GM18870 (cell line): ENCODE data around the gene FHL5.
A peak's percentile ranks its signal among the peaks of the same experiment; 100 is the strongest.
"Not testable (repeated sequence)": the region's sequence is repeated elsewhere in the genome, so short reads cannot be mapped to it uniquely, and the experiment has no call there.

Experiments
- ATAC-seq: cut with Tn5 transposase; IDR thresholded peaks from one replicate; pipeline ENCODE4 v1.9.1; 2021; ENCODE audit warnings: moderate library complexity; ENCODE audit not compliant: unreplicated experiment

Gene FHL5

GRCh38 chr6:96610019-96610418 lies 47.1 kb downstream of the FHL5 start:
- ATAC-seq, result no peak

DNA sequence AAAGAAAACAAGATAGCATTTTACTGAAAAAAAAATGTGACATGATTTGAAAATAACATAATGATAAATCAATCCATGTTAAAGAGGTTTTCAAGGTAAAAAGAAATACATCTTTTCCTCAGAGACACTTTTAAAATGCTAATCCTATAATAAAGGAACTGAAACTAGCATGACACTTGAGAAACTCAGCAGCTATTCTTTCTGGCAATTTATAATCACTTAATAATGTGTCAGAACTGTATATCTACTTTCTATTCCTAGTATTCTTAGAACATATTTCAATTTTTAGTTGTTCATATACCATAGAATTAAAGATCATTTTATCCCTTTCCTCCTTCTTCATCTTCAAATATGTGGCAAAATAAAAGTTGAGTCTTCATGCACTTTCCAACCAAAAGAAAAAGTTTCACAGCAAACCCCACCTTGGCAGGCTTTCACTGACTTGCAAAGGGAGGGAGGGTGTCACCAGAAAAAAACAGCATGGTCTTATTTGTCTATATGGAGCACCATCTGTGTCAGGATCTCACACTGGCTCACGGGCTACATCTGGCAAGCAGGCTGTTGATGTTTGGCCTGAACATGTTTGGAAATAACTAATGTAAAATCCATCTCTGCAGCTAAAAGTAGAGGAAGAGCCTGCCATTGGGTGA lies 48.5 kb downstream of the FHL5 start:
- peak; percentile 89 for ATAC-seq

DNA sequence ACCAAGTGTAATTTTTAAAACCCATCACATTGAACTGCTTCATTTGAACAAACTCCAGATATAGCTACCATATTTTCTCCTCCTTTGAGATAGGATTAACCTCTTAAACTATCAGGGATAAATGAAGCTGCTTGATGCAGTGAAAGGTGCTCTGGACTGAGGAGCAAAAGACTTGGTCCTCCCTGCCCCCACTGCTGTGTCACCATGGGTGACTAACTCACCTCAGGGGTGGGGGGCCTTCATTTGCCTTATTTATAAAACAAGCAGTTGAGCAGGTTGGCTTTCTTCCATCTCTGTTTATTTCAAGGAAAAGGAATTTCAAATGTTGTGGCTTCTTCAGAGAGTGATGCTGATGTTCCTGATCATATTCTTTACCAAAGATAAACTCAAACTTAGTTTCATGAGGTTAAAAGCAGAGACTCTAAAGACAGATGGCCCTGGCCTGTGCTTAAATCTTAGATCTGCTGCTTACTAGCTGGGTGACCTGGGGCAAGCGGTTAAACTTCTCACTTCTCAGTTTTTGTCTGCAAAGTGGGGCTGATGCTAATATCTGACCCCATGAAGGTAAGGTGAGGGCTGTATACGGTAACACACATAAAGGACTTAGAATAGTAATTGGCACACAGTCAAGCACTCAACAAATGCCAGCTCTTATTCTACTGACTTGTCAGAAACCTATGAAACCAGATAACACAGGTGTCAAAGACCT lies 50.5 kb downstream of the FHL5 start:
- no peak for ATAC-seq

DNA sequence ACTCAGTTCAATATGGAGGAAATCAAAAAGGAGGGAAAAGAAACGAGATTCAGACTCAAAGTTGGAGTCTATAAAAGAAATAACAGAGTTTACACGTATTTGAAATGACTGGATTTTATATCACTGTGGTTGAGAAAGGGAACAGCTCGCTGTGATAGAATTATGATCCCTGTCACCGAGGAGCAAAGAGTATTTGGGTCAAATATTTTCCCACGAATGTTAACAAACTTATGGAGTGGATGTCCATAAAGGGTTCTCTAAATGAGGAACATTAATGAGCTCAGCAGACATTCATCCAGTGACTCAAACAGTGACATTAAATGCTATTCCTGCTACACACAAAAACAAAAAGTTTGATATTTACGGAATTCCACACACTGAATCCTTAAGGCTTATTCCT lies 57.9 kb downstream of the FHL5 start:
- ATAC-seq, result no peak

- no peak for ATAC-seq
These were observed 59.1 kb downstream of the FHL5 start for GRCh38 chr6:96621983-96622382.

DNA sequence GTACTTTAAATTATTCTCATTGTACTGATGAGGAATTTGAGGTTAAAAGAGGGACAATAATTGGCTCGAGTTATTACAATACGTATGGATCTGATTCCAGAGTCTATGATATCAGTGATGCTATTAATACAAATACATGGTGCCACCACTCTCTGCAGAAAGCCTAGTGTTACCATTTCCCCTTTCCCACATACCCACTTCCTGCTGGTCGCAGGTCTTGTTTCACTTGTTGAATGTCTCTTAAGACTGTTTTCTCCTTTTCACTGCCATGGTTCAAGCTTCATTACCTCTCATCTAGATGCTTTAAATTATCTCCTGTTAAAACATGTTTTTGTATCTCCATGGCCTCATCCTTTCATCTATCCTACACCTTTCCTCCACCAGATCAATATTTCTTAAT lies 62.0 kb downstream of the FHL5 start:
- peak; percentile 41 for ATAC-seq

- ATAC-seq, result peak; percentile 92
These were observed 63.9 kb downstream of the FHL5 start for GRCh38 chr6:96626759-96627364.

GRCh38 chr6:96631248-96631647 lies 68.3 kb downstream of the FHL5 start:
- no peak for ATAC-seq

DNA sequence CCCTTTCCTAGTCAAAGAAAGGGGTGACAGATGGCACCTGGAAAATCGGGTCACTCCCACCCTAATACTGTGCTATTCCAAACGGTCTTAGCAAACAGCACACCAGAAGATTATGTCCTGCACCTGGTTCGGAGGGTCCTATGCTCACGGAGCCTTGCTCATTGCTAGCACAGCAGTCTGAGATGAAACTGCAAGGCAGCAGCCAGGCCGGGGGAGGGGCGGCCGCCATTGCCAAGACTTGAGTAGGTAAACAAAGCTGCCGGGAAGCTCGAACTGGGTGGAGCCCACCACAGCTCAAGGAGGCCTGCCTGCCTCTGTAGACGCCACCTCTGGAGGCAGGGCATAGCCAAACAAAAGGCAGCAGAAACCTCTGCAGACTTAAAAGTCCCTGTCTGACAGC lies 75.1 kb downstream of the FHL5 start:
- not testable (repeated sequence) for ATAC-seq

- no peak for ATAC-seq
These were observed 82.2 kb downstream of the FHL5 start for GRCh38 chr6:96645106-96645505.

GRCh38 chr6:96649926-96650325 lies 87.0 kb downstream of the FHL5 start:
- peak; percentile 75 for ATAC-seq

GRCh38 chr6:96651816-96652215 lies 88.9 kb downstream of the FHL5 start:
- peak; percentile 59 for ATAC-seq

DNA sequence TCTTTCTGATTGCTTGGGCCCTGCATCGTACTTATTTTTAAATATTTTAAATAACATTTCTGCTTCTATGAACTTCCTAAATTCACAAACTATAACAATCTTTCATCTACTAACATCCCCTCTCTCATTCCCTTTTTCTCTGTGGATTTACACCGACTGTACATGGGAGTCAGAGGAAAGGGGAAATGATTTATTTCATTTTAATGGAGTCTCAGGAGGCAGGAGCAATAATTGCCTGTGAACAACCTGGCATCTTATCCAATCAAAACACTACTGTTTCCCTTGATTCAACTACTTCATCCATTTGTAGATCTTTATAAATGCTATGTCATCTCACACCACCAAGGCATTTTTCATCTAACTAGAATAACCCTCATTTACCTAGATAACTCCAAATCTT lies 89.6 kb downstream of the FHL5 start:
- no peak for ATAC-seq

- ATAC-seq, result no peak
These were observed 90.3 kb downstream of the FHL5 start for GRCh38 chr6:96653181-96653580.

DNA sequence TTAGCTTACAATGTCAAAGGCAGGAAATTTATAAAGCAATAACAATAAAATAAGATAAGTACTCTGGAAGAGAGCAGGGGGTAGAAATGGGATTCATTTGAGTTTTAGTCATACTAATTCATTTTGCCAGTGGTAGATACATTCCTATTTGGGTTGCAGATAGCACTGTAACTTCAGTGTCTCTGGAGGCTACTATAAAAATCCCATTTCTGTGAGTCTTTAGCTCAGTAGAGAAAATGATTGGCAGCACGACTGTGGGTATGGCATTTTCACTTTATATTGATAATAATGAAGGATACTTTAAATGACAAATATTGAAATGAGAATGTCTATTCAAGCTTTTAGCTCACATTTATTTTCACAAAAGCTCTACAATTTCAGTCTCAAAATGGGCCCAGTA lies 93.6 kb downstream of the FHL5 start:
- ATAC-seq, result no peak

- ATAC-seq, result no peak
These were observed 94.4 kb downstream of the FHL5 start for GRCh38 chr6:96657344-96657743.

DNA sequence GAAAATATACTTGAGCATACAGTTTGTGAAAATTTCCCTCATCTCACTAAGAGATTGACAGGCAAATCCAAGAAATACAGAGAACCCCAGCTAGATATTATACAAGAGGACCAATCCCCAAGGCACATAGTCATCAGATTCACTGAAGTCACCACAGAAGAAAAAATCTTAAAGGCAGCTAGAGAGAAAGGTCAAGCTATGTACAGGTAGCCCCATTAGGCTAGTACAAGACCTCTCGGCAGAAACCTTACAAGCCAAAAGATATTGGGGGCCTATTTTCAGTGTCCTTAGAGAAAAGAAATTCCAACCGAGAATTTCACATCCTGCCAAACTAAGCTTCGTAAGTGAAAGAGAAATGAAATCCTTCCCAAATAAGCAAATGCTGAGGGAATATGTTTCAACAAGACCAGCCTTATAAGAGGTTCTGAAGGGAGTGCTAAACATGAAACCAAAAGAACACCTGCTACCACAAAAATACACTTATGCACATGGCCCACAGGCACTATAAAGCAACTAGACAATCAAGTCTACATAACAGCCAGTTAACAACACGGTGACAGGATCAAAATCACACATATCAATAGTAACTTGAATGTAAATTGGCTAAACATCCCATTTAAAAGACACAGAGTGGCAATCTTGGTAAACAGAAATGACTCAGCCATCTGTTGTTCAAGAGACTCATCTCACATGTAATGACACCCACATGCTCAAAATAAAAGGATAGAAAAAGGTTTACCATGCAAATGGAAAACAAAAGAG lies 96.3 kb downstream of the FHL5 start:
- peak; percentile 80 for ATAC-seq
